HCT116 (cell line): ENCODE measurements around the gene COL18A1. TPM values are rescaled to one million over a fixed set of nuclear protein-coding genes. Genes with fewer than 3 reads are reported as not detected.

Experiments used
- ATAC-seq: fragments of 200-7000 bp; cut with Tn5 transposase; 2 replicates; pipeline ENCODE4 v1.9.1; 2020; ENCODE audit warnings: mild to moderate bottlenecking, moderate library complexity
- BruUV-seq: library from RNA; stranded (reverse); fragments of 400-500 nt; replicated peaks from 2 replicates; lab custom pipeline; 2021; lab: Mats Ljungman, UMichigan
- CTCF ChIA-PET: fragments of 300-600 bp; sonication (Branson Sonifier 250); formaldehyde crosslinking; loops from one replicate; lab custom pipeline; 2021; ENCODE audit warnings: antibody characterized with exemption; lab: Charles Lee
- POLR2A ChIA-PET: fragments of 300-600, 350-600 bp; sonication (Branson Sonifier 250); formaldehyde crosslinking; loops from one replicate; lab custom pipeline; 2021; ENCODE audit warnings: antibody characterized with exemption; lab: Charles Lee
- RAD21 ChIA-PET, 2 experiments: fragments of 300-600 bp; sonication (Branson Sonifier 250); formaldehyde crosslinking; loops; one replicate each; lab custom pipeline; 2023; ENCODE audit warnings: low total read pairs in 2 of 2; ENCODE audit not compliant: uncharacterized antibody in 2 of 2, unreplicated experiment in 2 of 2, low non-redundant PET in 1 of 2; lab: Charles Lee
- DNase-seq: peaks from one replicate; pipeline ENCODE4 v3.0.0-alpha.2; 2010; ENCODE audit warnings: low read depth, low spot score
- H2AFZ ChIP-seq: fragments of 200-600 bp; shearing (Covaris generic), sonication (generic); 2 replicates; pipeline ENCODE4 v1.6.1; 2017; ENCODE audit warnings: low read depth, mixed run types, mixed read lengths, antibody characterized with exemption, low read length; ENCODE audit not compliant: poor library complexity, severe bottlenecking
- H3K27ac ChIP-seq: 2 replicates; pipeline ENCODE4 v1.5.1; 2012; ENCODE audit warnings: low read depth, low read length
- H3K27me3 ChIP-seq: fragments of 200-600 bp; sonication (generic); 2 replicates; pipeline ENCODE4 v1.6.1; 2016; ENCODE audit warnings: mixed run types, low read length, mixed read lengths; ENCODE audit not compliant: insufficient read depth
- H3K36me3 ChIP-seq, 2 experiments: fragments of 200-500 bp in 1 of 2; fragments of 200-600 bp in 1 of 2; sonication (Bioruptor generic) in 1 of 2; sonication (generic) in 1 of 2; 2 replicates each; pipeline versions ENCODE4 v1.5.1 to v1.6.1; 2014 to 2016; ENCODE audit warnings: low read length in 2 of 2, inconsistent platforms in 1 of 2, mixed read lengths in 1 of 2, mixed run types in 1 of 2; ENCODE audit not compliant: insufficient read depth in 2 of 2, control insufficient read depth in 1 of 2
- H3K4me1 ChIP-seq, 2 experiments: fragments of 200-600 bp in 1 of 2; sonication (generic) in 1 of 2; 2 replicates each; pipeline versions ENCODE4 v1.5.1 to v1.6.1; 2012 to 2017; ENCODE audit warnings: low read length in 2 of 2, inconsistent platforms in 1 of 2, mild to moderate bottlenecking in 1 of 2, mixed read lengths in 1 of 2, mixed run types in 1 of 2, moderate library complexity in 1 of 2; ENCODE audit not compliant: insufficient read depth in 2 of 2, control insufficient read depth in 1 of 2
- H3K4me2 ChIP-seq: fragments of 200-600 bp; sonication (generic); 2 replicates; pipeline ENCODE4 v1.6.1; 2017; ENCODE audit warnings: mixed run types, low read length, mixed read lengths
- H3K4me3 ChIP-seq, 2 experiments: fragments of 200-600 bp in 1 of 2; sonication (generic) in 1 of 2; replicated peaks in 1 of 2; 2 replicates each; pipeline ENCODE4 v1.5.1; 2011 to 2016; ENCODE audit warnings: low read length in 2 of 2, control low read depth in 1 of 2, low read depth in 1 of 2, mild to moderate bottlenecking in 1 of 2, mixed read lengths in 1 of 2, mixed run types in 1 of 2
- H3K79me2 ChIP-seq: fragments of 200-600 bp; sonication (generic); 2 replicates; pipeline ENCODE4 v1.6.1; 2017; ENCODE audit warnings: mild to moderate bottlenecking, mixed run types, low read length, moderate library complexity, mixed read lengths; ENCODE audit not compliant: insufficient read depth
- H3K9ac ChIP-seq: fragments of 200-600 bp; sonication (generic); 2 replicates; pipeline ENCODE4 v1.6.1; 2016; ENCODE audit warnings: low read length, mixed read lengths
- H3K9me2 ChIP-seq: fragments of 200-600 bp; sonication (generic), shearing (Covaris generic); 2 replicates; pipeline ENCODE4 v1.6.1; 2017; ENCODE audit warnings: mixed run types, mild to moderate bottlenecking, moderate library complexity; ENCODE audit not compliant: insufficient read depth
- H3K9me3 ChIP-seq, 2 experiments: fragments of 200-500 bp in 1 of 2; fragments of 200-600 bp in 1 of 2; sonication (Bioruptor generic) in 1 of 2; sonication (generic) in 1 of 2; 2 replicates each; pipeline ENCODE4 v1.6.1; 2014 to 2017; ENCODE audit warnings: low read length in 2 of 2, mixed read lengths in 2 of 2, inconsistent platforms in 1 of 2, low read depth in 1 of 2, mild to moderate bottlenecking in 1 of 2, mixed run types in 1 of 2, moderate library complexity in 1 of 2; ENCODE audit not compliant: control insufficient read depth in 1 of 2, insufficient read depth in 1 of 2
- H4K20me1 ChIP-seq: fragments of 200-600 bp; sonication (generic), shearing (Covaris generic); 2 replicates; pipeline ENCODE4 v1.6.1; 2017; ENCODE audit warnings: mixed run types, mild to moderate bottlenecking, moderate library complexity; ENCODE audit not compliant: insufficient read depth
- ATF3 ChIP-seq: IDR thresholded peaks from 2 replicates; pipeline ENCODE4 v1.6.1; 2012
- REST ChIP-seq: IDR thresholded peaks from 2 replicates; pipeline ENCODE4 v1.6.1; 2012; ENCODE audit warnings: low read depth
- SIN3A ChIP-seq: IDR thresholded peaks from 2 replicates; pipeline ENCODE4 v1.6.1; 2012; ENCODE audit warnings: low read depth
- SRF ChIP-seq: IDR thresholded peaks from 2 replicates; pipeline ENCODE4 v1.6.1; 2012; ENCODE audit warnings: low read depth
- ZNF274 ChIP-seq: fragments of 200-500 bp; sonication (Bioruptor generic); IDR thresholded peaks from 2 replicates; pipeline ENCODE4 v1.6.1; 2014; ENCODE audit warnings: mild to moderate bottlenecking, low read depth, low read length, inconsistent platforms
- intact Hi-C: fragments of 100-400 bp; cut with micrococcal nuclease; formaldehyde crosslinking; loops from 2 replicates; pipeline ENCODE4 v1.10.0; 2022
- total RNA-seq: library from RNA; stranded (reverse); gene quantifications from one replicate; pipeline ENCODE4 v1.2.1, GENCODE V29; 2021; ENCODE audit not compliant: unreplicated experiment

Gene COL18A1
- total RNA-seq, 1 experiment from 2014 or later: 59.5 TPM

GRCh38 chr21:45538381-45539045 lies 133.5 kb downstream of the COL18A1 start:
- Histone ChIP-seq H3K36me3 (peaks cover 6 to 29% of the 10 kb centered on the region in 2 experiments; a peak in 2 of 4 replicates), H4K20me1 (no peaks in the 10 kb centered on the region), H2AFZ (no peak overlapping the region), H3K4me2 (no peak overlapping the region), H3K9me2 (no peaks in the 10 kb centered on the region), H3K4me3 (no peak overlapping the region), H3K4me1 (peaks cover 4 to 18% of the 10 kb centered on the region in 2 experiments), H3K9ac (no peak overlapping the region), H3K79me2 (peaks cover 77% of the 10 kb centered on the region), H3K27me3 (no peaks in the 10 kb centered on the region), H3K9me3 (no peaks in the 10 kb centered on the region), H3K27ac (no peak overlapping the region)
- DNase-seq: no peak
- BruUV-seq: no TSS peak
- ChIA-PET CTCF (no interaction called here), RAD21 (no interaction called here), POLR2A (no interaction called here)
- TF ChIP-seq SRF (no peak), ZNF274 (no peak), SIN3A (no peak), ATF3 (no peak), REST (no peak)
- ATAC-seq: no peak
- intact Hi-C loops: no loop called here
